ENCODE data around the gene CMKLR1. TPM values are rescaled to one million over a fixed set of nuclear protein-coding genes. Genes with fewer than 3 reads are reported as not detected.

Gene CMKLR1
- total and polyA plus RNA-seq, 4 donors: 0.67 to 13.7 (median 5.8) TPM

DNA sequence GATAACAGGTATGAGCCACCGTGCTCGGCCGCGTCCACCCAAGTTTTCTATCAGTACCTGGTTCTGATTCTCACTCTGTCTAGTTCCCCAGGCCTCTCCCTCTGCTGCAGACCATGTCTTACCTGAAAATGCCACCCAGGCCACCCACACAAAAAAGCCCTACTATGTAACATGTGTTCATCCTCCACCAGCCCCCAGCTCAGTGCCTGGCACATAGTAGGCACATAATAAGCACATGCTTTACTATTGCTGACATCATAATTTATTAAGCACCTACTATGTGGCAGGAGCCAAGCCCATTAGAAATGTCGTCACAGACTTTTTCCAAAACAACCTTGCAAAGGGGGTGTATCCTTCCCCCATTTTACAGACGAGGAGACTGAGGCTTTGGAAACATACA is 37.8 kb downstream of the CMKLR1 start:
- 93% methylated on average over 6 of the region's 6 CpGs for WGBS
- Histone ChIP-seq H3K4me3 (ENCODE audit: low read depth in 1 of 3, low read length in 3 of 3) (no peak overlapping the region), H3K9me3 (ENCODE audit: control insufficient read depth in 4 of 4, low read length in 3 of 4) (no peaks in the 10 kb centered on the region), H3K36me3 (ENCODE audit: control insufficient read depth in 4 of 4, insufficient read depth in 3 of 4, low read depth in 1 of 4, low read length in 3 of 4) (no peaks in the 10 kb centered on the region), H3K9ac (ENCODE audit: low read depth in 1 of 2, low read length in 2 of 2) (no peak overlapping the region), H3K27ac (ENCODE audit: low read depth in 1 of 2, low read length in 2 of 2) (no peak overlapping the region), H3K27me3 (ENCODE audit: control insufficient read depth in 4 of 4, insufficient read depth in 4 of 4, low read length in 3 of 4) (no peaks in the 10 kb centered on the region), H3K4me1 (ENCODE audit: control insufficient read depth in 4 of 4, insufficient read depth in 4 of 4, low read length in 3 of 4) (peaks cover 0 to 14% (median 5%) of the 10 kb centered on the region in 4 donors)
- no peak for DNase-seq (ENCODE audit: low spot score)
- TF ChIP-seq, protein P1, sequence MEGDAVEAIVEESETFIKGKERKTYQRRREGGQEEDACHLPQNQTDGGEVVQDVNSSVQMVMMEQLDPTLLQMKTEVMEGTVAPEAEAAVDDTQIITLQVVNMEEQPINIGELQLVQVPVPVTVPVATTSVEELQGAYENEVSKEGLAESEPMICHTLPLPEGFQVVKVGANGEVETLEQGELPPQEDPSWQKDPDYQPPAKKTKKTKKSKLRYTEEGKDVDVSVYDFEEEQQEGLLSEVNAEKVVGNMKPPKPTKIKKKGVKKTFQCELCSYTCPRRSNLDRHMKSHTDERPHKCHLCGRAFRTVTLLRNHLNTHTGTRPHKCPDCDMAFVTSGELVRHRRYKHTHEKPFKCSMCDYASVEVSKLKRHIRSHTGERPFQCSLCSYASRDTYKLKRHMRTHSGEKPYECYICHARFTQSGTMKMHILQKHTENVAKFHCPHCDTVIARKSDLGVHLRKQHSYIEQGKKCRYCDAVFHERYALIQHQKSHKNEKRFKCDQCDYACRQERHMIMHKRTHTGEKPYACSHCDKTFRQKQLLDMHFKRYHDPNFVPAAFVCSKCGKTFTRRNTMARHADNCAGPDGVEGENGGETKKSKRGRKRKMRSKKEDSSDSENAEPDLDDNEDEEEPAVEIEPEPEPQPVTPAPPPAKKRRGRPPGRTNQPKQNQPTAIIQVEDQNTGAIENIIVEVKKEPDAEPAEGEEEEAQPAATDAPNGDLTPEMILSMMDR (IDR thresholded peaks at IDR 0.05; ENCODE audit: low read depth, low read length, missing input control): no peak
- TF ChIP-seq, protein P2, sequence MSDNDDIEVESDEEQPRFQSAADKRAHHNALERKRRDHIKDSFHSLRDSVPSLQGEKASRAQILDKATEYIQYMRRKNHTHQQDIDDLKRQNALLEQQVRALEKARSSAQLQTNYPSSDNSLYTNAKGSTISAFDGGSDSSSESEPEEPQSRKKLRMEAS (IDR thresholded peaks at IDR 0.05): no peak
- TF ChIP-seq, protein P3, sequence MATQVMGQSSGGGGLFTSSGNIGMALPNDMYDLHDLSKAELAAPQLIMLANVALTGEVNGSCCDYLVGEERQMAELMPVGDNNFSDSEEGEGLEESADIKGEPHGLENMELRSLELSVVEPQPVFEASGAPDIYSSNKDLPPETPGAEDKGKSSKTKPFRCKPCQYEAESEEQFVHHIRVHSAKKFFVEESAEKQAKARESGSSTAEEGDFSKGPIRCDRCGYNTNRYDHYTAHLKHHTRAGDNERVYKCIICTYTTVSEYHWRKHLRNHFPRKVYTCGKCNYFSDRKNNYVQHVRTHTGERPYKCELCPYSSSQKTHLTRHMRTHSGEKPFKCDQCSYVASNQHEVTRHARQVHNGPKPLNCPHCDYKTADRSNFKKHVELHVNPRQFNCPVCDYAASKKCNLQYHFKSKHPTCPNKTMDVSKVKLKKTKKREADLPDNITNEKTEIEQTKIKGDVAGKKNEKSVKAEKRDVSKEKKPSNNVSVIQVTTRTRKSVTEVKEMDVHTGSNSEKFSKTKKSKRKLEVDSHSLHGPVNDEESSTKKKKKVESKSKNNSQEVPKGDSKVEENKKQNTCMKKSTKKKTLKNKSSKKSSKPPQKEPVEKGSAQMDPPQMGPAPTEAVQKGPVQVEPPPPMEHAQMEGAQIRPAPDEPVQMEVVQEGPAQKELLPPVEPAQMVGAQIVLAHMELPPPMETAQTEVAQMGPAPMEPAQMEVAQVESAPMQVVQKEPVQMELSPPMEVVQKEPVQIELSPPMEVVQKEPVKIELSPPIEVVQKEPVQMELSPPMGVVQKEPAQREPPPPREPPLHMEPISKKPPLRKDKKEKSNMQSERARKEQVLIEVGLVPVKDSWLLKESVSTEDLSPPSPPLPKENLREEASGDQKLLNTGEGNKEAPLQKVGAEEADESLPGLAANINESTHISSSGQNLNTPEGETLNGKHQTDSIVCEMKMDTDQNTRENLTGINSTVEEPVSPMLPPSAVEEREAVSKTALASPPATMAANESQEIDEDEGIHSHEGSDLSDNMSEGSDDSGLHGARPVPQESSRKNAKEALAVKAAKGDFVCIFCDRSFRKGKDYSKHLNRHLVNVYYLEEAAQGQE (IDR thresholded peaks at IDR 0.05): no peak
- TF ChIP-seq RXRA (IDR thresholded peaks at IDR 0.05) (no peak), TAF1 (conservative IDR thresholded peaks at IDR 0.05) (no peak), HNF4A (conservative IDR thresholded peaks at IDR 0.05) (no peak), JUND (IDR thresholded peaks at IDR 0.05) (no peak), HNF4G (IDR thresholded peaks at IDR 0.05) (no peak), NR2F2 (IDR thresholded peaks at IDR 0.05) (no peak)
- TF ChIP-seq, protein P4, sequence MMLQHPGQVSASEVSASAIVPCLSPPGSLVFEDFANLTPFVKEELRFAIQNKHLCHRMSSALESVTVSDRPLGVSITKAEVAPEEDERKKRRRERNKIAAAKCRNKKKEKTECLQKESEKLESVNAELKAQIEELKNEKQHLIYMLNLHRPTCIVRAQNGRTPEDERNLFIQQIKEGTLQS (IDR thresholded peaks at IDR 0.05): no peak

DNA sequence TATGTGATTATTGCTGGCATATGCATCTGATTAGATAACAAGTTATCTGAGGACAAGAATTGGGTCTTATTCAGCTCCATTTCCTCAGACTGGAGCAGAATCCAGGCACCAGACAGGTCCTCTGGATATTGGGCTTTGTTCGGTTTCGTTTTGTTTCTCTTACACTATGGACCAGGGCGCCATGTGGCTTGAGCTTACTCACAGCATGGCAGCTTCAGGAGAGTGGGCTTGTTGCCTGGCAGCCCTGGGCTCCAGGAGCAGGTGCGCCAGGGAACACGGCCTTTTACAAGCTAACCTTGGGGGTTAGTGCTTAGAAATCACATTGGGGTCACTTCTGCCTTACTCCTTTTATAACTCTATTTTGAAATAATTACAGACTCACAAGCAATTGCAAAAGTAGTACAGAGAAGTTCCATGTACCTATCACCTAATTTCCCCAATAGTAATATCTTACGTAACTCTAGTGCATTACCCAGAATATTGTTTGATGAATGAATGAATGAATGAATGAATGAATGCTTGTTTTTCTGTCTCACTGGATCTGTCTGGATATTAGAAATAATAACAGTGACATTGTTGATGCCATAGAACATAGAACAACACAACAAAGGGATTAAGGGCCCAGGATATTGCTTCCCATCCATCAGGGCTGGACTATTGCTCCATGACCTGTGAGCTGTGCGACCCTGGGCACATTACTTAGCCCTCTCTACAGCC is 39.0 kb downstream of the CMKLR1 start:
- no peaks in the 10 kb centered on the region for H3K27me3 ChIP-seq (ENCODE audit: control insufficient read depth in 4 of 4, insufficient read depth in 4 of 4, low read length in 3 of 4)
- H3K4me3 ChIP-seq (ENCODE audit: low read depth in 1 of 3, low read length in 3 of 3): no peak overlapping the region
- H3K27ac ChIP-seq (ENCODE audit: low read depth in 1 of 2, low read length in 2 of 2): no peak overlapping the region
- TF ChIP-seq, protein P3 (IDR thresholded peaks at IDR 0.05): no peak
- TF ChIP-seq FOXA1 (IDR thresholded peaks at IDR 0.05) (no peak), TAF1 (conservative IDR thresholded peaks at IDR 0.05) (no peak), HNF4A (conservative IDR thresholded peaks at IDR 0.05) (no peak), SP1 (IDR thresholded peaks at IDR 0.05) (no peak)
- TF ChIP-seq, protein P4 (IDR thresholded peaks at IDR 0.05): no peak
- no peaks in the 10 kb centered on the region for H3K36me3 ChIP-seq (ENCODE audit: control insufficient read depth in 4 of 4, insufficient read depth in 3 of 4, low read depth in 1 of 4, low read length in 3 of 4)
- peaks cover 0 to 14% (median 4%) of the 10 kb centered on the region in 4 donors for H3K4me1 ChIP-seq (ENCODE audit: control insufficient read depth in 4 of 4, insufficient read depth in 4 of 4, low read length in 3 of 4)
- no peak for DNase-seq (ENCODE audit: low spot score)
- WGBS: 96% methylated on average over 7 of the region's 7 CpGs
- no peaks in the 10 kb centered on the region for H3K9me3 ChIP-seq (ENCODE audit: control insufficient read depth in 4 of 4, low read length in 3 of 4)
- no peak overlapping the region for H3K9ac ChIP-seq (ENCODE audit: low read depth in 1 of 2, low read length in 2 of 2)

All from liver (tissue), 9 donors.